Lung (tissue), 12 donors: ENCODE measurements around the gene GRAMD1C. TPM values are rescaled to one million over a fixed set of nuclear protein-coding genes. Genes with fewer than 3 reads are reported as not detected.

ENCODE experiments used
- ATAC-seq: fragments of 200-7000 bp; cut with Tn5 transposase; one replicate; pipeline ENCODE4 v1.9.1; 2020; ENCODE audit warnings: moderate number of reproducible peaks; ENCODE audit not compliant: insufficient read depth, low FRiP score
- DNase-seq, 3 donors: peaks; one replicate each; pipeline ENCODE4 v3.0.0-alpha.2; 2013 to 2017
- H3K27ac ChIP-seq, 2 donors: one replicate each; pipeline ENCODE4 v1.5.1; 2013; ENCODE audit warnings: mild to moderate bottlenecking in 2 of 2, moderate library complexity in 2 of 2, control low read depth in 1 of 2, inconsistent platforms in 1 of 2, low read depth in 1 of 2, low read length in 1 of 2
- H3K27me3 ChIP-seq, 3 donors: one replicate each; pipeline ENCODE4 v1.5.1; 2013; ENCODE audit warnings: low read length in 2 of 3; ENCODE audit not compliant: control insufficient read depth in 3 of 3, insufficient read depth in 3 of 3
- H3K36me3 ChIP-seq, 4 donors: one replicate each; pipeline ENCODE4 v1.5.1; 2013; ENCODE audit warnings: low read length in 4 of 4, mild to moderate bottlenecking in 1 of 4, moderate library complexity in 1 of 4; ENCODE audit not compliant: control insufficient read depth in 4 of 4, insufficient read depth in 4 of 4
- H3K4me1 ChIP-seq, 5 donors: one replicate each; pipeline ENCODE4 v1.5.1; 2013; ENCODE audit warnings: low read length in 5 of 5, mild to moderate bottlenecking in 2 of 5, moderate library complexity in 1 of 5; ENCODE audit not compliant: control insufficient read depth in 5 of 5, insufficient read depth in 5 of 5
- H3K4me3 ChIP-seq: one replicate; pipeline ENCODE4 v1.5.1; 2013; ENCODE audit warnings: mild to moderate bottlenecking, control low read depth, moderate library complexity
- H3K9ac ChIP-seq, 2 donors: one replicate each; pipeline ENCODE4 v1.5.1; 2013; ENCODE audit warnings: low read length in 2 of 2, control low read depth in 1 of 2; ENCODE audit not compliant: insufficient read depth in 1 of 2
- H3K9me3 ChIP-seq, 4 donors: one replicate each; pipeline ENCODE4 v1.5.1; 2013; ENCODE audit warnings: low read length in 3 of 4, mild to moderate bottlenecking in 1 of 4, moderate library complexity in 1 of 4; ENCODE audit not compliant: control insufficient read depth in 4 of 4, insufficient read depth in 3 of 4
- WGBS, 2 donors: extraction: QIAGEN DNeasy Blood & Tissue Kit; methylation state at CpG; one replicate each; pipeline ENCODE4 v1.1.7; 2013; 5-methylcytosine and 5-hydroxymethylcytosine counted together
- polyA plus RNA-seq, 2 donors: library from polyadenylated mRNA; stranded (reverse); fragments of 200-250 nt; gene quantifications; one replicate each; pipeline ENCODE4 v1.2.1, GENCODE V29; 2013
- total RNA-seq, 2 donors: library from RNA; depleted of rRNA in 1 of 2; stranded (reverse); fragments of >200 nt in 1 of 2; gene quantifications; one replicate each; pipeline ENCODE4 v1.2.1, GENCODE V29; 2014 to 2021
- TF ChIP-seq, protein P1 (sequence below): IDR thresholded peaks from 2 replicates; pipeline ENCODE4 v1.5.1; 2012; ENCODE audit warnings: mild to moderate bottlenecking; ENCODE audit errors: control extremely low read depth, extremely low read depth
- donor health status: control.
- donor health status: control.
- donor health status: Bipolar disorder and iron deficiency.
- donor health status: healthy.
- donor health status: DM: yes; HTN: yes; CAD: no.

The GRAMD1C gene
- total and polyA plus RNA-seq, 4 donors, result 4.4 to 12.9 (median 8.8) TPM

DNA sequence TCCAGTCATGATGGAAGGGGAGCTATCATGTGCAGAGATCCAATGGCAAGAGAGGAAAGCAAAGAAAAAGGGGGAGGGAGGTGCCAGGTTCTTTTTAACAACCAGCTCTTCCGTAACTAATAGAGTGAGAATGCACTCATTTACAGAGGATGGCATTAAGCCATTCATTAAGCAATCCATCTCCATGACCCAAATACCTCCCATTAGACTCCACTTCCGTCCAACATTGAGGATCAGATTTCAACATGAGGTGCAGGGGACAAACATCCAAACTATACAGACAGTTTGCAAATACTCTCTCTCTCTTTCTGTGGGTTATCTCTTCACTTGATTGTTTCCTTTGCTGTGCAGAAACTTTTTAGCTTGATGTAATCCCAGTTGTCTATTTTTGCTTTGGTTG lies 130.4 kb downstream of the GRAMD1C start:
- 51 to 82% methylated on average over 2 of the region's 2 CpGs for WGBS, 2 donors
- TF ChIP-seq, protein P1, sequence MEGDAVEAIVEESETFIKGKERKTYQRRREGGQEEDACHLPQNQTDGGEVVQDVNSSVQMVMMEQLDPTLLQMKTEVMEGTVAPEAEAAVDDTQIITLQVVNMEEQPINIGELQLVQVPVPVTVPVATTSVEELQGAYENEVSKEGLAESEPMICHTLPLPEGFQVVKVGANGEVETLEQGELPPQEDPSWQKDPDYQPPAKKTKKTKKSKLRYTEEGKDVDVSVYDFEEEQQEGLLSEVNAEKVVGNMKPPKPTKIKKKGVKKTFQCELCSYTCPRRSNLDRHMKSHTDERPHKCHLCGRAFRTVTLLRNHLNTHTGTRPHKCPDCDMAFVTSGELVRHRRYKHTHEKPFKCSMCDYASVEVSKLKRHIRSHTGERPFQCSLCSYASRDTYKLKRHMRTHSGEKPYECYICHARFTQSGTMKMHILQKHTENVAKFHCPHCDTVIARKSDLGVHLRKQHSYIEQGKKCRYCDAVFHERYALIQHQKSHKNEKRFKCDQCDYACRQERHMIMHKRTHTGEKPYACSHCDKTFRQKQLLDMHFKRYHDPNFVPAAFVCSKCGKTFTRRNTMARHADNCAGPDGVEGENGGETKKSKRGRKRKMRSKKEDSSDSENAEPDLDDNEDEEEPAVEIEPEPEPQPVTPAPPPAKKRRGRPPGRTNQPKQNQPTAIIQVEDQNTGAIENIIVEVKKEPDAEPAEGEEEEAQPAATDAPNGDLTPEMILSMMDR, result no peak
- H3K9me3 ChIP-seq, result peaks cover 0 to 11% (median 0%) of the 10 kb centered on the region in 4 donors
- no peak overlapping the region for H3K4me3 ChIP-seq
- peaks cover 0 to 3% (median 0%) of the 10 kb centered on the region in 4 donors for H3K36me3 ChIP-seq
- no peaks in the 10 kb centered on the region for H3K27me3 ChIP-seq
- no peak overlapping the region for H3K9ac ChIP-seq
- ATAC-seq (no peak), DNase-seq (peak in 1 of 3 donors; percentile 22)
- H3K4me1 ChIP-seq, result no peaks in the 10 kb centered on the region
- no peak overlapping the region for H3K27ac ChIP-seq

DNA sequence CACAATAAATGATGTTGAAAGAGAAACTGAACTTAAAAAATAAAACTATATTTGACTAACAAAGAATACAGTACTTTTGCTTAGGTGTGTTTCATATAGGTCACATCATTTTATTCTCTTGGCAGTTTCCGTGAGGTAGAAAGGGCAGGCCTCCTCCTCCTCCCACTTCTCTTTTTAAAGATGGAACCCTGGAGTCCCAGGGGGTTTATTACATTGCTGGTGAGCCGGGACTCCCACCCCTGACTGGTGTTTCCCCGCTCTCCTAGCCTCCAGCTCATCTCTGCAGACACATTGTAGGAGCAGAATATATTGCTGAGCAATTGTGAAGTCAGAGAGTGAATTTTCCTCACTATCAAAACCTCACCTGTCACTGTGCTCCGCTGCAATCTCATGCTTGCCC lies 139.2 kb downstream of the GRAMD1C start:
- no peak overlapping the region for H3K27ac ChIP-seq
- TF ChIP-seq, protein P1, result no peak
- H3K9me3 ChIP-seq, result peaks cover 0 to 9% (median 0%) of the 10 kb centered on the region in 4 donors
- H3K27me3 ChIP-seq, result no peaks in the 10 kb centered on the region
- WGBS, 2 donors, result 97 to 98% methylated on average over 4 of the region's 4 CpGs
- H3K4me3 ChIP-seq, result no peak overlapping the region
- no peak for ATAC-seq
- H3K4me1 ChIP-seq, result no peaks in the 10 kb centered on the region
- H3K36me3 ChIP-seq, result peaks cover 4 to 17% (median 9%) of the 10 kb centered on the region in 4 donors
- H3K9ac ChIP-seq, result no peak overlapping the region
- no peak for DNase-seq

DNA sequence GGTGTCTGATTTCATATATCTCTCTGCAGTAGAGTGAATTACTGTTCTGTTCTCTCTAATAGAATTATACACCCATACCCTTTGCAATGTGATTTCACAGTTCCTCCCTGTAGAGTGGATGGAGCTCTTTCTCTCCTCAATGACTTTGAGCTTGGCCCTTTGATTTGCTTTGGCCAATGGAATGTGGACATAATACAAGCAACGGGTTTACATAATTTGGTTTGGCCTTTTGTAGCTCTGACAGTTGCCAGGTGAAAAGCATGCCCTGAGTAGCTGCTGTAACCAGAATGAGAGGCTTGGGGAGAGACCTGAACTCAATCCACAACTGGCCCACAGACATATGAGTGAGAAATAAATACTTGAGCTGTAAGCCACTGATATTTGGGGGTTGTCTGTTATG lies 141.3 kb downstream of the GRAMD1C start:
- 84 to 88% methylated on average over 1 of the region's 1 CpG for WGBS, 2 donors
- no peak overlapping the region for H3K9ac ChIP-seq
- TF ChIP-seq, protein P1, result no peak

DNA sequence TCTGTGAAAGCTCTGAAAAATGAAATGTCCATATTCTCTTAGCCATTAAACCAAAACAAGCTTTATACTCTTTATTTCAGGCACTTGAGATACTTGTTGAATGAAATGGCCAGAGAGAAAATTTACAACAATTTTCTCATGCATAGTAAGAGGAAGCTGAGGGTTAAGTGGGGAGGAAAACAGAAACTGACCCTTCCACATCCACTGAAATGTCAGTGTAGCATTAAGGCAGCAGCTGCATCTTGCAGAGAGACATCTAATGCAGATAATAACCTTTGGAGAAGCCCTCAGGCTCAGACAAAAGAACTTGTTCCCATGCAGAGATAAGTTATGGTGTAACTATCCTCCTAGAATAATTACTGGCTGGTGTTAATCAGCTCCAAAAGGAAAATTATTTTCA lies 143.2 kb downstream of the GRAMD1C start:
- ATAC-seq (no peak), DNase-seq (peak in 1 of 3 donors; percentile 6)
- Histone ChIP-seq H3K9ac (no peak overlapping the region), H3K9me3 (no peaks in the 10 kb centered on the region), H3K4me1 (no peaks in the 10 kb centered on the region), H3K27ac (no peak overlapping the region), H3K36me3 (peaks cover 4 to 29% (median 9%) of the 10 kb centered on the region in 4 donors), H3K27me3 (no peaks in the 10 kb centered on the region), H3K4me3 (no peak overlapping the region)
- TF ChIP-seq, protein P1, result no peak

More for the DNA sequence above, 141.3 kb downstream of the GRAMD1C start:
- peaks cover 4 to 16% (median 7%) of the 10 kb centered on the region in 4 donors for H3K36me3 ChIP-seq
- H3K4me1 ChIP-seq, result no peaks in the 10 kb centered on the region
- no peak for DNase-seq
- no peak for ATAC-seq
- no peak overlapping the region for H3K4me3 ChIP-seq
- no peak overlapping the region for H3K27ac ChIP-seq
- no peaks in the 10 kb centered on the region for H3K9me3 ChIP-seq
- H3K27me3 ChIP-seq, result no peaks in the 10 kb centered on the region
